Measurements from ENCODE around the gene SMC1B.

GRCh38 chr22:45424241-45424731 lies 10.9 kb upstream of the SMC1B start:
- TF ChIP-seq POLR2A (IDR thresholded peaks at IDR 0.05) (no peak), CTCF (IDR thresholded peaks at IDR 0.05) (no peak)
